ENCODE results near the gene MKRN3. TPM values are rescaled to one million over a fixed set of nuclear protein-coding genes. Genes with fewer than 3 reads are reported as not detected.

The MKRN3 gene
- total RNA-seq, 2 experiments from 2014 or later = 2.6 to 3.1 TPM

DNA sequence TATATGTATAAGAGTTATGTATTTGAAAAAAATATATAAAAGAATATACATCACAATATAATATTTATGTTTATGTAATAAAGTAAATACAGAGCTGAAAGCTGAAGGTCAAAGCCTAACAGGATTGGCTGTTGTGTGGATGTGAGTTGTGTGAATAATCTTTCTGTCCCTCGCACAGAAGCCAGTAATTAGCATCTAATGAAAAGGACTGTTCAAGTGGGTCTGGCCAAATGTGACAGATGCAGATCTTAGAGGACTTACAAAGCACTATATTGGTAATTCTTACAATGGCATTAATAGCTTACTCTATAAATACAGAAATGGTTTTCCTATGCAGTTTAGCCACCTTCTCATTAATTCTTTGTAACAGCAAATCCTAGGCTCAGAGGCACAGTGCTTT lies 2.4 kb downstream of the MKRN3 start:
- Mint-ChIP-seq H3K27me3 (peaks cover 4% of the 10 kb centered on the region), H3K9me3 (peaks cover 3% of the 10 kb centered on the region), H3K36me3 (ENCODE audit: low read depth) (peaks cover 6% of the 10 kb centered on the region), H3K4me1 (ENCODE audit: low read depth) (peaks cover 4% of the 10 kb centered on the region), H3K4me3 (no peak overlapping the region), H3K27ac (no peak overlapping the region)
- CTCF ChIA-PET = no interaction called here
- intact Hi-C loops (cut with DNase I, micrococcal nuclease) = no loop called here
- ATAC-seq (ENCODE audit: poor library complexity) = no peak
- H3K27ac ChIP-seq (ENCODE audit: low read depth in 1 of 2, low read length in 2 of 2) = no peak overlapping the region
- H3K9me3 ChIP-seq (ENCODE audit: control insufficient read depth in 1 of 2, insufficient read depth in 1 of 2, low read length in 2 of 2) = peaks cover 0 to 16% of the 10 kb centered on the region in 2 experiments
- no peaks in the 10 kb centered on the region for H3K27me3 ChIP-seq (ENCODE audit: control insufficient read depth in 1 of 2, insufficient read depth in 2 of 2, low read length in 2 of 2)
- DNase-seq = no peak
- no peak overlapping the region for H3K4me3 ChIP-seq (ENCODE audit: low read length)
- no peak for TF ChIP-seq CTCF (IDR thresholded peaks at IDR 0.05)
- no peaks in the 10 kb centered on the region for H3K36me3 ChIP-seq (ENCODE audit: insufficient read depth, low read length)
- peaks cover 5% of the 10 kb centered on the region for H3K4me1 ChIP-seq (ENCODE audit: insufficient read depth, low read length)
- POLR2A ChIA-PET = no interaction called here

GRCh38 chr15:23569151-23569925 lies 3.9 kb downstream of the MKRN3 start:
- peaks cover 0 to 16% of the 10 kb centered on the region in 2 experiments for H3K9me3 ChIP-seq (ENCODE audit: control insufficient read depth in 1 of 2, insufficient read depth in 1 of 2, low read length in 2 of 2)
- no peaks in the 10 kb centered on the region for H3K36me3 ChIP-seq (ENCODE audit: insufficient read depth, low read length)
- intact Hi-C loops (cut with DNase I, micrococcal nuclease) = no loop called here
- peaks cover 4% of the 10 kb centered on the region for H3K27me3 Mint-ChIP-seq
- H3K4me1 ChIP-seq (ENCODE audit: insufficient read depth, low read length) = peaks cover 5% of the 10 kb centered on the region
- no peaks in the 10 kb centered on the region for H3K27me3 ChIP-seq (ENCODE audit: control insufficient read depth in 1 of 2, insufficient read depth in 2 of 2, low read length in 2 of 2)
- no peak for TF ChIP-seq CTCF (IDR thresholded peaks at IDR 0.05)
- ChIA-PET CTCF (no interaction called here), POLR2A (no interaction called here)
- no peak overlapping the region for H3K27ac Mint-ChIP-seq
- DNase-seq = no peak
- ATAC-seq (ENCODE audit: poor library complexity) = no peak
- peaks cover 3% of the 10 kb centered on the region for H3K9me3 Mint-ChIP-seq
- H3K4me1 Mint-ChIP-seq (ENCODE audit: low read depth) = peaks cover 4% of the 10 kb centered on the region
- peaks cover 6% of the 10 kb centered on the region for H3K36me3 Mint-ChIP-seq (ENCODE audit: low read depth)
- no peak overlapping the region for H3K4me3 ChIP-seq (ENCODE audit: low read length)
- H3K27ac ChIP-seq (ENCODE audit: low read depth in 1 of 2, low read length in 2 of 2) = no peak overlapping the region
- H3K4me3 Mint-ChIP-seq = no peak overlapping the region

DNA sequence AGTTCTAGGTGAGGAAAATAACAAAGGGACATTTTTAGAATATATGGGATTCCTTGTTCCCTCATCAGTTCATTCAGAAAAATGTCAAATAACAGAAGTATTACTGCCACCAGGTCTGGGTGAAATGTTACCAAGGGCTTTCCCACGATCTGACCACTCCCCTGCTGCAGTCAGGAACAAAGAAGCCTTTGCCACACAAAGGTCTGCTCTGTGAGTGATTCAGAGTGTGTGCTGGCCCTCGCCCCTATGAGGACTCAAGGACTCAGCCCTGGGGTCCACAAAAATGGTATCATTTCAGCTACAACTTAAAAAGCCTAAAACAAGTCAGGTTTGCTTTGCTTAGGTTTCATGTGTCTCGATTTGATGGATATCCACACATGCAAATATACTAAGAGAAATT lies 5.0 kb downstream of the MKRN3 start:
- intact Hi-C loops (cut with DNase I, micrococcal nuclease) = no loop called here
- ChIA-PET CTCF (no interaction called here), POLR2A (no interaction called here)
- Mint-ChIP-seq H3K4me3 (no peak overlapping the region), H3K9me3 (peaks cover 3% of the 10 kb centered on the region), H3K27me3 (peaks cover 4% of the 10 kb centered on the region), H3K4me1 (ENCODE audit: low read depth) (peaks cover 4% of the 10 kb centered on the region), H3K27ac (no peak overlapping the region), H3K36me3 (ENCODE audit: low read depth) (peaks cover 6% of the 10 kb centered on the region)
- ATAC-seq (ENCODE audit: poor library complexity) (no peak), DNase-seq (no peak)
- Histone ChIP-seq H3K4me3 (ENCODE audit: low read length) (no peak overlapping the region), H3K27me3 (ENCODE audit: control insufficient read depth in 1 of 2, insufficient read depth in 2 of 2, low read length in 2 of 2) (no peaks in the 10 kb centered on the region), H3K9me3 (ENCODE audit: control insufficient read depth in 1 of 2, insufficient read depth in 1 of 2, low read length in 2 of 2) (peaks cover 0 to 18% of the 10 kb centered on the region in 2 experiments), H3K27ac (ENCODE audit: low read depth in 1 of 2, low read length in 2 of 2) (no peak overlapping the region), H3K4me1 (ENCODE audit: insufficient read depth, low read length) (peaks cover 5% of the 10 kb centered on the region), H3K36me3 (ENCODE audit: insufficient read depth, low read length) (no peaks in the 10 kb centered on the region)
- no peak for TF ChIP-seq CTCF (IDR thresholded peaks at IDR 0.05)
